Fibroblast of the aortic adventitia (primary cell): ENCODE measurements around the gene DSP. TPM values are rescaled to one million over a fixed set of nuclear protein-coding genes. Genes with fewer than 3 reads are reported as not detected.

Source experiments
- DNase-seq: peaks from one replicate; pipeline ENCODE4 v3.0.0-alpha.2; 2010; ENCODE audit warnings: low read depth
- H3K4me3 ChIP-seq: 2 replicates; pipeline ENCODE4 v1.5.1; 2011; ENCODE audit warnings: low read depth, mild to moderate bottlenecking, control low read depth, low read length, moderate library complexity
- CTCF ChIP-seq: IDR thresholded peaks from 2 replicates; pipeline ENCODE4 v1.5.1; 2011; ENCODE audit warnings: mild to moderate bottlenecking, low read length, control low read depth, inconsistent platforms; ENCODE audit not compliant: insufficient read depth
- total RNA-seq: library from RNA; depleted of rRNA; stranded (reverse); fragments of >200 nt; gene quantifications from 2 replicates; pipeline ENCODE4 v1.2.3, GENCODE V29; 2012; ENCODE audit warnings: low replicate concordance

DSP gene
- total RNA-seq, 1 donor, result 4.2 TPM

- DNase-seq, result no peak
- TF ChIP-seq CTCF, result no peak
- H3K4me3 ChIP-seq, result no peak overlapping the region
These were observed 83.6 kb downstream of the DSP start for GRCh38 chr6:7624796-7625710.

GRCh38 chr6:7628479-7628878, 87.0 kb downstream of the DSP start:
- no peak for TF ChIP-seq CTCF
- peak; percentile 64 for DNase-seq
- H3K4me3 ChIP-seq, result no peak overlapping the region

- TF ChIP-seq CTCF, result no peak
- DNase-seq, result no peak
- no peak overlapping the region for H3K4me3 ChIP-seq
These were observed 87.4 kb downstream of the DSP start for GRCh38 chr6:7628909-7629308.

GRCh38 chr6:7629321-7629720, 87.8 kb downstream of the DSP start:
- no peak for DNase-seq
- TF ChIP-seq CTCF, result no peak
- no peak overlapping the region for H3K4me3 ChIP-seq

GRCh38 chr6:7630792-7631191, 89.3 kb downstream of the DSP start:
- no peak for DNase-seq
- TF ChIP-seq CTCF, result no peak
- no peak overlapping the region for H3K4me3 ChIP-seq

- no peak overlapping the region for H3K4me3 ChIP-seq
- no peak for DNase-seq
- no peak for TF ChIP-seq CTCF
These were observed 90.0 kb downstream of the DSP start for GRCh38 chr6:7631466-7631865.
